ENCODE measurements around the gene TSC1.

The TSC1 gene

GRCh38 chr9:132985071-132985350 is 40.6 kb upstream of the TSC1 start:
- WGBS (ENCODE audit: insufficient coverage), result 79% methylated on average over 2 of the region's 4 CpGs
- Histone ChIP-seq H3K27me3 (replicated peaks in 2 of 5; ENCODE audit: control insufficient read depth in 4 of 5, insufficient read depth in 5 of 5, low read length in 4 of 5) (no peaks in the 10 kb centered on the region), H3K4me3 (ENCODE audit: control insufficient read depth in 1 of 7, extremely low read depth in 1 of 7, insufficient read depth in 4 of 7, low read depth in 2 of 7, low read length in 6 of 7) (peak overlapping the region in 2 of 7 experiments; percentile 28 to 49), H3K27ac (ENCODE audit: insufficient read depth in 1 of 2, low read depth in 1 of 2, low read length in 2 of 2, poor library complexity in 1 of 2, severe bottlenecking in 2 of 2) (peak overlapping the region in 1 of 2 experiments; percentile 37), H3K9me3 (ENCODE audit: control extremely low read depth in 1 of 5, control insufficient read depth in 4 of 5, insufficient read depth in 2 of 5, low read depth in 1 of 5, low read length in 4 of 5) (no peaks in the 10 kb centered on the region), H3K4me1 (ENCODE audit: control extremely low read depth in 1 of 4, control insufficient read depth in 4 of 4, insufficient read depth in 4 of 4, low read length in 3 of 4) (peaks cover 13 to 78% (median 75%) of the 10 kb centered on the region in 4 experiments), H3K36me3 (ENCODE audit: control insufficient read depth in 4 of 4, insufficient read depth in 4 of 4, low read length in 3 of 4) (peaks cover 8 to 35% (median 30%) of the 10 kb centered on the region in 4 experiments)
- POLR2A ChIA-PET, result interaction anchor here (8.7 kb wide), 1 partner anchor 19 kb away, joined by 78 read pairs; no protein-coding TSS in a partner anchor
- CTCF ChIA-PET, result interaction anchor here (1.0 to 12.4 kb wide), 6 partner anchors 10 to 178 kb away, joined by 3 to 144 read pairs (median 12); no protein-coding TSS in a partner anchor
- DNase-seq, result no peak

- DNase-seq, result peak; percentile 68 to 88 (median 77)
- Histone ChIP-seq H3K27ac (ENCODE audit: insufficient read depth in 1 of 2, low read depth in 1 of 2, low read length in 2 of 2, poor library complexity in 1 of 2, severe bottlenecking in 2 of 2) (peak overlapping the region; percentile 15 to 83), H3K9me3 (ENCODE audit: control extremely low read depth in 1 of 5, control insufficient read depth in 4 of 5, insufficient read depth in 2 of 5, low read depth in 1 of 5, low read length in 4 of 5) (no peaks in the 10 kb centered on the region), H3K4me3 (ENCODE audit: control insufficient read depth in 1 of 7, extremely low read depth in 1 of 7, insufficient read depth in 4 of 7, low read depth in 2 of 7, low read length in 6 of 7) (peak overlapping the region in 5 of 7 experiments; percentile 20 to 61 (median 48)), H3K36me3 (ENCODE audit: control insufficient read depth in 4 of 4, insufficient read depth in 4 of 4, low read length in 3 of 4) (peaks cover 5 to 30% (median 27%) of the 10 kb centered on the region in 4 experiments), H3K27me3 (replicated peaks in 2 of 5; ENCODE audit: control insufficient read depth in 4 of 5, insufficient read depth in 5 of 5, low read length in 4 of 5) (no peaks in the 10 kb centered on the region), H3K4me1 (ENCODE audit: control extremely low read depth in 1 of 4, control insufficient read depth in 4 of 4, insufficient read depth in 4 of 4, low read length in 3 of 4) (peaks cover 17 to 81% (median 76%) of the 10 kb centered on the region in 4 experiments)
- POLR2A ChIA-PET, result interaction anchor here (0.7 to 8.7 kb wide), 2 partner anchors 20 to 1152 kb away, joined by 4 to 78 read pairs; no protein-coding TSS in a partner anchor
- WGBS (ENCODE audit: insufficient coverage), result 2% methylated on average over 15 of the region's 20 CpGs
- CTCF ChIA-PET, result interaction anchor here (0.6 to 12.4 kb wide), 7 partner anchors 10 to 193 kb away, joined by 3 to 144 read pairs (median 7); no protein-coding TSS in a partner anchor
These were observed 40.0 kb upstream of the TSC1 start for GRCh38 chr9:132984202-132985070.

GRCh38 chr9:132983491-132984201 is 39.2 kb upstream of the TSC1 start:
- DNase-seq, result no peak
- CTCF ChIA-PET, result interaction anchor here (1.0 to 12.4 kb wide), 5 partner anchors 9 to 39 kb away, joined by 3 to 144 read pairs (median 18); no protein-coding TSS in a partner anchor
- Histone ChIP-seq H3K4me3 (ENCODE audit: control insufficient read depth in 1 of 7, extremely low read depth in 1 of 7, insufficient read depth in 4 of 7, low read depth in 2 of 7, low read length in 6 of 7) (peak overlapping the region in 5 of 7 experiments; percentile 20 to 97 (median 48)), H3K4me1 (ENCODE audit: control extremely low read depth in 1 of 4, control insufficient read depth in 4 of 4, insufficient read depth in 4 of 4, low read length in 3 of 4) (peaks cover 17 to 88% (median 79%) of the 10 kb centered on the region in 4 experiments), H3K27ac (ENCODE audit: insufficient read depth in 1 of 2, low read depth in 1 of 2, low read length in 2 of 2, poor library complexity in 1 of 2, severe bottlenecking in 2 of 2) (peak overlapping the region in 1 of 2 experiments; percentile 83), H3K9me3 (ENCODE audit: control extremely low read depth in 1 of 5, control insufficient read depth in 4 of 5, insufficient read depth in 2 of 5, low read depth in 1 of 5, low read length in 4 of 5) (no peaks in the 10 kb centered on the region), H3K36me3 (ENCODE audit: control insufficient read depth in 4 of 4, insufficient read depth in 4 of 4, low read length in 3 of 4) (peaks cover 2 to 23% (median 19%) of the 10 kb centered on the region in 4 experiments), H3K27me3 (replicated peaks in 2 of 5; ENCODE audit: control insufficient read depth in 4 of 5, insufficient read depth in 5 of 5, low read length in 4 of 5) (no peaks in the 10 kb centered on the region)
- 35% methylated on average over 11 of the region's 11 CpGs for WGBS (ENCODE audit: insufficient coverage)
- POLR2A ChIA-PET, result interaction anchor here (0.7 to 8.7 kb wide), 2 partner anchors 21 to 1153 kb away, joined by 4 to 78 read pairs; no protein-coding TSS in a partner anchor

DNA sequence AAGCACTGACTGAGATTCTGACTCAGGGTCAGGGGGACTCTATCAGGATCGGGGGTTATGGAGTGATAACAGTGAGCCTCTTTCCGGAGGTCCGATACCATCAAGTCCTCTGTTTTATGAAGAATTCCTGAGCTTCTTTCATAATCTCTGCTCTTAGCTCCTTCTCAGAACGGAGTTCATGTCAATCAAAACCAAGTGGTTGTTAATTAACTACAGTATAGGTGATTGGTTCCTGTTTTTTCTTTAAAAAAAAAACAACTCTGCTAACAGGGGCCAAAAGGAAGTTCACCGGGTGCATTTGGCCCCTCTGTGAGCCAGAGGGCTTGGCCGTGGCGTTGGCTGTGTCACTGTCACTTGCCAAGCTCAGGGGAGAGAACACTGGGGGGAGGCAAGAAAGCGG is 38.0 kb upstream of the TSC1 start:
- DNase-seq, result peak in 2 of 3 donors; percentile 72 to 81
- Histone ChIP-seq H3K4me3 (ENCODE audit: control insufficient read depth in 1 of 7, extremely low read depth in 1 of 7, insufficient read depth in 4 of 7, low read depth in 2 of 7, low read length in 6 of 7) (peak overlapping the region in 5 of 7 experiments; percentile 42 to 97 (median 51)), H3K9me3 (ENCODE audit: control extremely low read depth in 1 of 5, control insufficient read depth in 4 of 5, insufficient read depth in 2 of 5, low read depth in 1 of 5, low read length in 4 of 5) (no peaks in the 10 kb centered on the region), H3K27me3 (replicated peaks in 2 of 5; ENCODE audit: control insufficient read depth in 4 of 5, insufficient read depth in 5 of 5, low read length in 4 of 5) (no peaks in the 10 kb centered on the region), H3K27ac (ENCODE audit: insufficient read depth in 1 of 2, low read depth in 1 of 2, low read length in 2 of 2, poor library complexity in 1 of 2, severe bottlenecking in 2 of 2) (peak overlapping the region in 1 of 2 experiments; percentile 83), H3K4me1 (ENCODE audit: control extremely low read depth in 1 of 4, control insufficient read depth in 4 of 4, insufficient read depth in 4 of 4, low read length in 3 of 4) (peaks cover 22 to 98% (median 85%) of the 10 kb centered on the region in 4 experiments), H3K36me3 (ENCODE audit: control insufficient read depth in 4 of 4, insufficient read depth in 4 of 4, low read length in 3 of 4) (peaks cover 0 to 12% (median 9%) of the 10 kb centered on the region in 4 experiments)
- ChIA-PET POLR2A (interaction anchor here (1.5 to 8.7 kb wide), 2 partner anchors 22 to 48 kb away, joined by 7 to 78 read pairs; partner anchors contain the start of gene GTF3C5), CTCF (interaction anchor here (0.5 to 12.4 kb wide), 6 partner anchors 10 to 826 kb away, joined by 3 to 144 read pairs (median 40); no protein-coding TSS in a partner anchor)
- 8% methylated on average over 7 of the region's 8 CpGs for WGBS (ENCODE audit: insufficient coverage)

GRCh38 chr9:132980157-132980556 is 35.7 kb upstream of the TSC1 start:
- Histone ChIP-seq H3K9me3 (ENCODE audit: control extremely low read depth in 1 of 5, control insufficient read depth in 4 of 5, insufficient read depth in 2 of 5, low read depth in 1 of 5, low read length in 4 of 5) (no peaks in the 10 kb centered on the region), H3K36me3 (ENCODE audit: control insufficient read depth in 4 of 4, insufficient read depth in 4 of 4, low read length in 3 of 4) (peaks cover 0 to 2% (median 0%) of the 10 kb centered on the region in 4 experiments), H3K27ac (ENCODE audit: insufficient read depth in 1 of 2, low read depth in 1 of 2, low read length in 2 of 2, poor library complexity in 1 of 2, severe bottlenecking in 2 of 2) (peak overlapping the region in 1 of 2 experiments; percentile 83), H3K27me3 (replicated peaks in 2 of 5; ENCODE audit: control insufficient read depth in 4 of 5, insufficient read depth in 5 of 5, low read length in 4 of 5) (no peaks in the 10 kb centered on the region), H3K4me3 (ENCODE audit: control insufficient read depth in 1 of 7, extremely low read depth in 1 of 7, insufficient read depth in 4 of 7, low read depth in 2 of 7, low read length in 6 of 7) (peak overlapping the region in 6 of 7 experiments; percentile 48 to 97 (median 84)), H3K4me1 (ENCODE audit: control extremely low read depth in 1 of 4, control insufficient read depth in 4 of 4, insufficient read depth in 4 of 4, low read length in 3 of 4) (peaks cover 20 to 90% (median 76%) of the 10 kb centered on the region in 4 experiments)
- ChIA-PET CTCF (interaction anchor here (1.0 to 12.4 kb wide), 7 partner anchors 13 to 167 kb away, joined by 3 to 144 read pairs (median 19); no protein-coding TSS in a partner anchor), POLR2A (interaction anchor here (1.5 to 8.7 kb wide), 3 partner anchors 24 to 51 kb away, joined by 4 to 78 read pairs (median 5); partner anchors contain the start of gene GTF3C5)
- WGBS (ENCODE audit: insufficient coverage), result 0% methylated on average over 4 of the region's 5 CpGs
- no peak for DNase-seq

DNA sequence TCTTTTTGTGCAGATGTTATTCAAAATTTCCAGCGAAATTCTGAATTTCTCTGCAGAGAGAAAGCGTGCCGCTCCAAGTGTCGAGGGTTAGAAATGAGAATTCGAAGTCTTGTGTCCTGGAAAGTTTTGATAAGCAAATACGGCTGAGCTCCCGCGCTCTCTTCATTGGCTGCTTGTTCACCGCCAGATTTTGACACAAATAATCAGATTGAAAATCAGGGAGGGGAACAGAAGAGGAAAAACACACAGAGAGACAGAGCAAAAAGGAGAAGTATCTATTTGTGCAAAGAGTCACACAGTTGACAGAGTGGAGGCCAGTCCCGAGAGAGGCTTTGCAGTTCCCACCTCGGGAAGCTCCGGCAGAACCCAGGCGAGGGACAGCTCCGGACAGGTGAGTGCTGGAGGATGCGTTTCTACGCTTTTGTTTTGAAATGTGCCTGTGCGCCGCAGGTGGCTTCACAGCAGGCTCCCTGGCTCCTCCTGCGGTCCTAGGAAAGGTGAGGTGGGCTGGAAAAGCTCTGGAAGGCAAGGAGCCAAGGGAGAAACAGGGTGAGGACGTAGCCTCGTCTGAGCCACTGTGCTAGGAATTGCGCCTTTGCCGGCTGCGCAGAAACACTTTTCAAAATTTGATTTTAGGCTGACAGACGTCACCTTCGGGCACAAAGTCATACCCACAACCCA is 34.2 kb upstream of the TSC1 start, which contains the start of gene GFI1B:
TSS of gene GFI1B (plus strand) at position 244 of the 681 bp plus-strand sequence. CDS start 7,985 bp downstream, outside the sequence.
- peak; percentile 63 to 78 (median 73) for DNase-seq
- Histone ChIP-seq H3K4me1 (ENCODE audit: control extremely low read depth in 1 of 4, control insufficient read depth in 4 of 4, insufficient read depth in 4 of 4, low read length in 3 of 4) (peaks cover 17 to 74% (median 60%) of the 10 kb centered on the region in 4 experiments), H3K9me3 (ENCODE audit: control extremely low read depth in 1 of 5, control insufficient read depth in 4 of 5, insufficient read depth in 2 of 5, low read depth in 1 of 5, low read length in 4 of 5) (no peaks in the 10 kb centered on the region), H3K36me3 (ENCODE audit: control insufficient read depth in 4 of 4, insufficient read depth in 4 of 4, low read length in 3 of 4) (peaks cover 0 to under 1% (median 0%) of the 10 kb centered on the region in 4 experiments), H3K4me3 (ENCODE audit: control insufficient read depth in 1 of 7, extremely low read depth in 1 of 7, insufficient read depth in 4 of 7, low read depth in 2 of 7, low read length in 6 of 7) (peak within 1 kb of the TSS; percentile 48 to 97 (median 84)), H3K27me3 (replicated peaks in 2 of 5; ENCODE audit: control insufficient read depth in 4 of 5, insufficient read depth in 5 of 5, low read length in 4 of 5) (no peaks in the 10 kb centered on the region), H3K27ac (ENCODE audit: insufficient read depth in 1 of 2, low read depth in 1 of 2, low read length in 2 of 2, poor library complexity in 1 of 2, severe bottlenecking in 2 of 2) (peak within 1 kb of the TSS; percentile 36 to 83)
- POLR2A ChIA-PET, result interaction anchor here (1.1 to 8.7 kb wide), 3 partner anchors 14 to 43 kb away, joined by 5 to 78 read pairs (median 6); no protein-coding TSS in a partner anchor
- under 1% methylated on average over 26 of the region's 26 CpGs for WGBS (ENCODE audit: insufficient coverage)
- CTCF ChIA-PET, result interaction anchor here (1.3 to 12.4 kb wide), 6 partner anchors 17 to 52 kb away, joined by 3 to 144 read pairs (median 54); partner anchors contain the start of gene GTF3C5
